Measurements from ENCODE around the gene FHL3.

The FHL3 gene

GRCh38 chr1:38005195-38006007 is at the start of gene FHL3:
Gene FHL3 (minus strand): TSS chr1:38005514. CDS start chr1:37999412, 6,102 bp downstream.
- DNase-seq (ENCODE audit: low read depth, low spot score): no peak

GRCh38 chr1:38053416-38054091 is 48.2 kb upstream of the FHL3 start:
- H3K4me1 ChIP-seq (ENCODE audit: control insufficient read depth, insufficient read depth, low read length): peaks cover 6% of the 10 kb centered on the region; the same call in 1 of the 2 replicates
- no CpG with 5 or more reads among the region's 7 CpGs for WGBS (ENCODE audit: insufficient coverage, insufficient read length)
- peaks cover 1% of the 10 kb centered on the region; the same call in 1 of the 2 replicates for H3K27me3 ChIP-seq (ENCODE audit: control insufficient read depth, insufficient read depth, low read length)
- no peaks in the 10 kb centered on the region for H3K9me3 ChIP-seq (ENCODE audit: control insufficient read depth, insufficient read depth, low read length)
- no peak overlapping the region for H3K4me3 ChIP-seq (ENCODE audit: low read length)
- H3K36me3 ChIP-seq (ENCODE audit: control insufficient read depth, insufficient read depth, low read length): no peaks in the 10 kb centered on the region
- no peak for DNase-seq (ENCODE audit: low read depth, low spot score)
- H3K27ac ChIP-seq (ENCODE audit: low read length): no peak overlapping the region

More at GRCh38 chr1:38005195-38006007, at the start of gene FHL3:
- H3K4me3 ChIP-seq (ENCODE audit: low read length): peak within 1 kb of the TSS; percentile 58; the same call in 1 of the 2 replicates
- no peak within 1 kb of the TSS for H3K27ac ChIP-seq (ENCODE audit: low read length)
- peaks cover 21% of the 10 kb centered on the region for H3K4me1 ChIP-seq (ENCODE audit: control insufficient read depth, insufficient read depth, low read length)
- no peaks in the 10 kb centered on the region for H3K36me3 ChIP-seq (ENCODE audit: control insufficient read depth, insufficient read depth, low read length)
- no peaks in the 10 kb centered on the region for H3K9me3 ChIP-seq (ENCODE audit: control insufficient read depth, insufficient read depth, low read length)
- no CpG with 5 or more reads among the region's 83 CpGs for WGBS (ENCODE audit: insufficient coverage, insufficient read length)
- H3K27me3 ChIP-seq (ENCODE audit: control insufficient read depth, insufficient read depth, low read length): no peaks in the 10 kb centered on the region

GRCh38 chr1:38052750-38053415 is 47.6 kb upstream of the FHL3 start:
- Histone ChIP-seq H3K36me3 (ENCODE audit: control insufficient read depth, insufficient read depth, low read length) (no peaks in the 10 kb centered on the region), H3K4me1 (ENCODE audit: control insufficient read depth, insufficient read depth, low read length) (peaks cover 7% of the 10 kb centered on the region), H3K4me3 (ENCODE audit: low read length) (no peak overlapping the region), H3K27ac (ENCODE audit: low read length) (no peak overlapping the region), H3K9me3 (ENCODE audit: control insufficient read depth, insufficient read depth, low read length) (no peaks in the 10 kb centered on the region), H3K27me3 (ENCODE audit: control insufficient read depth, insufficient read depth, low read length) (peaks cover 7% of the 10 kb centered on the region; the same call in 1 of the 2 replicates)
- 100% methylated on average over 1 of the region's 3 CpGs for WGBS (ENCODE audit: insufficient coverage, insufficient read length)
- DNase-seq (ENCODE audit: low read depth, low spot score): no peak

- no peak for DNase-seq (ENCODE audit: low read depth, low spot score)
- H3K9me3 ChIP-seq (ENCODE audit: control insufficient read depth, insufficient read depth, low read length): no peaks in the 10 kb centered on the region
- H3K4me1 ChIP-seq (ENCODE audit: control insufficient read depth, insufficient read depth, low read length): peaks cover 9% of the 10 kb centered on the region
- H3K27ac ChIP-seq (ENCODE audit: low read length): no peak overlapping the region
- no peak overlapping the region for H3K4me3 ChIP-seq (ENCODE audit: low read length)
- H3K27me3 ChIP-seq (ENCODE audit: control insufficient read depth, insufficient read depth, low read length): peaks cover 8% of the 10 kb centered on the region; the same call in 1 of the 2 replicates
- H3K36me3 ChIP-seq (ENCODE audit: control insufficient read depth, insufficient read depth, low read length): no peaks in the 10 kb centered on the region
- WGBS (ENCODE audit: insufficient coverage, insufficient read length): no CpG with 5 or more reads among the region's 9 CpGs
Measured at GRCh38 chr1:38051079-38051543, 45.8 kb upstream of the FHL3 start.

- Histone ChIP-seq H3K36me3 (ENCODE audit: control insufficient read depth, insufficient read depth, low read length) (no peaks in the 10 kb centered on the region), H3K27ac (ENCODE audit: low read length) (no peak overlapping the region), H3K4me3 (ENCODE audit: low read length) (no peak overlapping the region), H3K27me3 (ENCODE audit: control insufficient read depth, insufficient read depth, low read length) (peaks cover 9% of the 10 kb centered on the region; the same call in 1 of the 2 replicates), H3K4me1 (ENCODE audit: control insufficient read depth, insufficient read depth, low read length) (peaks cover 9% of the 10 kb centered on the region), H3K9me3 (ENCODE audit: control insufficient read depth, insufficient read depth, low read length) (no peaks in the 10 kb centered on the region)
- no peak for DNase-seq (ENCODE audit: low read depth, low spot score)
- no CpG with 5 or more reads among the region's 13 CpGs for WGBS (ENCODE audit: insufficient coverage, insufficient read length)
Measured at GRCh38 chr1:38050397-38051078, 45.2 kb upstream of the FHL3 start.

- no peaks in the 10 kb centered on the region for H3K9me3 ChIP-seq (ENCODE audit: control insufficient read depth, insufficient read depth, low read length)
- no CpG with 5 or more reads among the region's 34 CpGs for WGBS (ENCODE audit: insufficient coverage, insufficient read length)
- H3K4me1 ChIP-seq (ENCODE audit: control insufficient read depth, insufficient read depth, low read length): peaks cover 5% of the 10 kb centered on the region; the same call in 1 of the 2 replicates
- no peak overlapping the region for H3K27ac ChIP-seq (ENCODE audit: low read length)
- peak overlapping the region; percentile 46; the same call in 1 of the 2 replicates for H3K4me3 ChIP-seq (ENCODE audit: low read length)
- no peak for DNase-seq (ENCODE audit: low read depth, low spot score)
- H3K27me3 ChIP-seq (ENCODE audit: control insufficient read depth, insufficient read depth, low read length): peaks cover 14% of the 10 kb centered on the region; the same call in 1 of the 2 replicates
- no peaks in the 10 kb centered on the region for H3K36me3 ChIP-seq (ENCODE audit: control insufficient read depth, insufficient read depth, low read length)
Measured at GRCh38 chr1:38047603-38048141, 42.4 kb upstream of the FHL3 start.

GRCh38 chr1:38046884-38047602 is 41.7 kb upstream of the FHL3 start:
- no CpG with 5 or more reads among the region's 99 CpGs for WGBS (ENCODE audit: insufficient coverage, insufficient read length)

GRCh38 chr1:38046333-38046883 is 41.1 kb upstream of the FHL3 start, which contains the start of gene POU3F1:
Gene POU3F1 (minus strand): TSS chr1:38046793. CDS start chr1:38046743, 50 bp downstream.
- Histone ChIP-seq H3K9me3 (ENCODE audit: control insufficient read depth, insufficient read depth, low read length) (no peaks in the 10 kb centered on the region), H3K27me3 (ENCODE audit: control insufficient read depth, insufficient read depth, low read length) (peaks cover 14% of the 10 kb centered on the region; the same call in 1 of the 2 replicates), H3K36me3 (ENCODE audit: control insufficient read depth, insufficient read depth, low read length) (no peaks in the 10 kb centered on the region), H3K4me1 (ENCODE audit: control insufficient read depth, insufficient read depth, low read length) (peaks cover 5% of the 10 kb centered on the region; the same call in 1 of the 2 replicates), H3K27ac (ENCODE audit: low read length) (no peak within 1 kb of the TSS), H3K4me3 (ENCODE audit: low read length) (peak within 1 kb of the TSS; percentile 46; the same call in 1 of the 2 replicates)
- no CpG with 5 or more reads among the region's 92 CpGs for WGBS (ENCODE audit: insufficient coverage, insufficient read length)
- no peak for DNase-seq (ENCODE audit: low read depth, low spot score)

More at GRCh38 chr1:38046884-38047602, 41.7 kb upstream of the FHL3 start:
- no peak for DNase-seq (ENCODE audit: low read depth, low spot score)
- no peaks in the 10 kb centered on the region for H3K9me3 ChIP-seq (ENCODE audit: control insufficient read depth, insufficient read depth, low read length)
- no peaks in the 10 kb centered on the region for H3K36me3 ChIP-seq (ENCODE audit: control insufficient read depth, insufficient read depth, low read length)
- peaks cover 14% of the 10 kb centered on the region; the same call in 1 of the 2 replicates for H3K27me3 ChIP-seq (ENCODE audit: control insufficient read depth, insufficient read depth, low read length)
- H3K4me1 ChIP-seq (ENCODE audit: control insufficient read depth, insufficient read depth, low read length): peaks cover 5% of the 10 kb centered on the region; the same call in 1 of the 2 replicates
- H3K27ac ChIP-seq (ENCODE audit: low read length): no peak overlapping the region
- H3K4me3 ChIP-seq (ENCODE audit: low read length): peak overlapping the region; percentile 46; the same call in 1 of the 2 replicates

Measured in iPS DF 6.9 (cell line).